Liver (tissue), 9 donors: ENCODE data around the gene CACNA1S. TPM values are rescaled to one million over a fixed set of nuclear protein-coding genes. Genes with fewer than 3 reads are reported as not detected.

Source experiments
- DNase-seq: peaks from one replicate; pipeline ENCODE4 v3.0.0-alpha.2; 2017; ENCODE audit warnings: low spot score
- H3K27ac ChIP-seq, 2 donors: one replicate each; pipeline ENCODE4 v1.7.0; 2013; ENCODE audit warnings: inconsistent platforms in 2 of 2, low read length in 2 of 2, control low read depth in 1 of 2, low read depth in 1 of 2, mild to moderate bottlenecking in 1 of 2
- H3K27me3 ChIP-seq, 4 donors: one replicate each; pipeline versions ENCODE4 v1.6.1 to v1.7.0; 2013; ENCODE audit warnings: low read length in 3 of 4, inconsistent platforms in 1 of 4, mild to moderate bottlenecking in 1 of 4, moderate library complexity in 1 of 4; ENCODE audit not compliant: control insufficient read depth in 4 of 4, insufficient read depth in 4 of 4
- H3K36me3 ChIP-seq, 4 donors: one replicate each; pipeline versions ENCODE4 v1.6.1 to v1.7.0; 2013; ENCODE audit warnings: low read length in 3 of 4, mild to moderate bottlenecking in 3 of 4, low read depth in 1 of 4, moderate library complexity in 1 of 4; ENCODE audit not compliant: control insufficient read depth in 4 of 4, insufficient read depth in 3 of 4
- H3K4me1 ChIP-seq, 4 donors: one replicate each; pipeline versions ENCODE4 v1.6.1 to v1.7.0; 2013; ENCODE audit warnings: low read length in 3 of 4, mild to moderate bottlenecking in 3 of 4, moderate library complexity in 1 of 4; ENCODE audit not compliant: control insufficient read depth in 4 of 4, insufficient read depth in 4 of 4
- H3K4me3 ChIP-seq, 3 donors: one replicate each; pipeline versions ENCODE4 v1.6.1 to v1.7.0; 2013; ENCODE audit warnings: low read length in 3 of 3, control low read depth in 1 of 3, low read depth in 1 of 3, mild to moderate bottlenecking in 1 of 3
- H3K9ac ChIP-seq, 2 donors: one replicate each; pipeline ENCODE4 v1.7.0; 2013; ENCODE audit warnings: low read length in 2 of 2, mild to moderate bottlenecking in 2 of 2, moderate library complexity in 2 of 2, control low read depth in 1 of 2, low read depth in 1 of 2
- H3K9me3 ChIP-seq, 4 donors: one replicate each; pipeline versions ENCODE4 v1.6.1 to v1.7.0; 2013; ENCODE audit warnings: low read length in 3 of 4; ENCODE audit not compliant: control insufficient read depth in 4 of 4
- ATF3 ChIP-seq: IDR thresholded peaks from 2 replicates; pipeline ENCODE4 v1.6.1; 2016; ENCODE audit warnings: antibody characterized with exemption
- EGR1 ChIP-seq, 2 donors: IDR thresholded peaks; 2 replicates each; pipeline ENCODE4 v1.6.1; 2016 to 2018; ENCODE audit warnings: antibody characterized with exemption in 2 of 2, low read depth in 2 of 2
- FOXA1 ChIP-seq: IDR thresholded peaks from 2 replicates; pipeline ENCODE4 v1.6.1; 2016; ENCODE audit warnings: antibody characterized with exemption
- FOXA2 ChIP-seq: IDR thresholded peaks from 2 replicates; pipeline ENCODE4 v1.6.1; 2016; ENCODE audit warnings: antibody characterized with exemption
- GABPA ChIP-seq, 2 donors: IDR thresholded peaks in 1 of 2; conservative IDR thresholded peaks in 1 of 2; 2 replicates each; pipeline ENCODE4 v1.6.1; 2016; ENCODE audit warnings: antibody characterized with exemption in 2 of 2, mild to moderate bottlenecking in 1 of 2, moderate library complexity in 1 of 2
- HNF4A ChIP-seq, 2 donors: conservative IDR thresholded peaks; 2 replicates each; pipeline ENCODE4 v1.6.1; 2016; ENCODE audit warnings: antibody characterized with exemption in 2 of 2, mild to moderate bottlenecking in 2 of 2
- HNF4G ChIP-seq: IDR thresholded peaks from 2 replicates; pipeline ENCODE4 v1.6.1; 2016; ENCODE audit warnings: antibody characterized with exemption
- JUND ChIP-seq, 2 donors: IDR thresholded peaks; 2 replicates each; pipeline ENCODE4 v1.6.1; 2016; ENCODE audit warnings: antibody characterized with exemption in 2 of 2
- MAX ChIP-seq: IDR thresholded peaks from 2 replicates; pipeline ENCODE4 v1.6.1; 2016; ENCODE audit warnings: antibody characterized with exemption
- NR2F2 ChIP-seq: IDR thresholded peaks from 2 replicates; pipeline ENCODE4 v1.6.1; 2016; ENCODE audit warnings: antibody characterized with exemption
- RAD21 ChIP-seq, 2 donors: IDR thresholded peaks; 2 replicates each; pipeline ENCODE4 v1.6.1; 2016; ENCODE audit warnings: antibody characterized with exemption in 2 of 2, mild to moderate bottlenecking in 2 of 2
- REST ChIP-seq: IDR thresholded peaks from 2 replicates; pipeline ENCODE4 v1.6.1; 2016; ENCODE audit warnings: antibody characterized with exemption, mild to moderate bottlenecking
- RXRA ChIP-seq, 2 donors: IDR thresholded peaks; 2 replicates each; pipeline ENCODE4 v1.6.1; 2017 to 2018; ENCODE audit warnings: antibody characterized with exemption in 2 of 2, mild to moderate bottlenecking in 1 of 2
- SP1 ChIP-seq: IDR thresholded peaks from 2 replicates; pipeline ENCODE4 v1.6.1; 2018; ENCODE audit warnings: antibody characterized with exemption, mild to moderate bottlenecking
- TAF1 ChIP-seq: conservative IDR thresholded peaks from 2 replicates; pipeline ENCODE4 v1.6.1; 2016; ENCODE audit warnings: antibody characterized with exemption, mild to moderate bottlenecking
- YY1 ChIP-seq: IDR thresholded peaks from 2 replicates; pipeline ENCODE4 v1.6.1; 2016; ENCODE audit warnings: antibody characterized with exemption, mild to moderate bottlenecking
- WGBS: extraction: QIAGEN DNeasy Blood & Tissue Kit; methylation state at CpG from one replicate; pipeline ENCODE4 v1.1.7; 2013; 5-methylcytosine and 5-hydroxymethylcytosine counted together
- polyA plus RNA-seq, 2 donors: library from polyadenylated mRNA; stranded (reverse) in 1 of 2; unstranded in 1 of 2; fragments of 200-250 nt in 1 of 2; fragments of >200 nt in 1 of 2; fragmentation: Nextera tagmentation in 1 of 2; extraction: Ambion mirVana in 1 of 2; gene quantifications; one replicate each; pipeline versions ENCODE4 v1.2.1 to v1.2.3, GENCODE V29; 2013 to 2015
- total RNA-seq, 2 donors: library from RNA; depleted of rRNA; stranded (reverse); fragments of >200 nt; gene quantifications; one replicate each; pipeline ENCODE4 v1.2.3, GENCODE V29; 2014
- TF ChIP-seq, protein P1 (sequence below): IDR thresholded peaks from 2 replicates; pipeline ENCODE4 v1.6.1; 2016; ENCODE audit warnings: antibody characterized with exemption
- TF ChIP-seq, protein P2 (sequence below): fragments of 150-350 bp; IDR thresholded peaks from 2 replicates; pipeline ENCODE4 v1.5.1; 2017; ENCODE audit warnings: improper control_type of control experiment, low read depth, low read length; ENCODE audit not compliant: missing input control
- donor health status: healthy.
- donor health status: healthy.
- donor health status: healthy.
- donor health status: healthy.
- donor health status: healthy.

CACNA1S gene
- total and polyA plus RNA-seq, 4 donors: under 0.01 to 0.33 TPM; not detected in 2

DNA sequence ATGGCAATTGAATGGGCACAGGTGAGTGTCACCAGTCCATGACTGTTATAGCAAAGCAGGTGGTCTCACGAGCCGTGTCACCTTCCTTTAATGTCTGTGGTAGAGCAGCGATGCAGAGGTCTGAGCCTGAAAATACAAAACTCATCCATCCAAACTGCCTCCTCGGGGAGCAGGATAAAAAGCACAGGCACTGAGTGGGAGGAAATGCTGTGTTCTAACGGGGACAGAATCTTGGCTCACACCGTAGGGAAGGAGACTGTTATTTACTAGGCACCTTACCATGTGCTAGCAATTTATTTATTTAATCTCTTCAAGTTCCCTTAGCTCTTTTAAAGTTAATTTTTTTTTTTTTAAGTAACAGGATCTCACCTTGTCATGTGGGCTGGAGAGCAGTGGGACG, 13.6 kb upstream of the CACNA1S start:
- Histone ChIP-seq H3K4me3 (no peak overlapping the region), H3K36me3 (no peaks in the 10 kb centered on the region), H3K27me3 (no peaks in the 10 kb centered on the region), H3K9me3 (no peaks in the 10 kb centered on the region), H3K4me1 (no peaks in the 10 kb centered on the region), H3K27ac (no peak overlapping the region), H3K9ac (no peak overlapping the region)
- DNase-seq: no peak
- no peak for TF ChIP-seq HNF4A (conservative IDR thresholded peaks at IDR 0.05)
- no peak for TF ChIP-seq ATF3
- TF ChIP-seq YY1: no peak
- TF ChIP-seq GABPA (IDR thresholded peaks at IDR 0.05 in 1 of 2, conservative IDR thresholded peaks at IDR 0.05 in 1 of 2): no peak
- TF ChIP-seq REST: no peak
- no peak for TF ChIP-seq RXRA (IDR thresholded peaks at IDR 0.05)
- TF ChIP-seq, protein P1, sequence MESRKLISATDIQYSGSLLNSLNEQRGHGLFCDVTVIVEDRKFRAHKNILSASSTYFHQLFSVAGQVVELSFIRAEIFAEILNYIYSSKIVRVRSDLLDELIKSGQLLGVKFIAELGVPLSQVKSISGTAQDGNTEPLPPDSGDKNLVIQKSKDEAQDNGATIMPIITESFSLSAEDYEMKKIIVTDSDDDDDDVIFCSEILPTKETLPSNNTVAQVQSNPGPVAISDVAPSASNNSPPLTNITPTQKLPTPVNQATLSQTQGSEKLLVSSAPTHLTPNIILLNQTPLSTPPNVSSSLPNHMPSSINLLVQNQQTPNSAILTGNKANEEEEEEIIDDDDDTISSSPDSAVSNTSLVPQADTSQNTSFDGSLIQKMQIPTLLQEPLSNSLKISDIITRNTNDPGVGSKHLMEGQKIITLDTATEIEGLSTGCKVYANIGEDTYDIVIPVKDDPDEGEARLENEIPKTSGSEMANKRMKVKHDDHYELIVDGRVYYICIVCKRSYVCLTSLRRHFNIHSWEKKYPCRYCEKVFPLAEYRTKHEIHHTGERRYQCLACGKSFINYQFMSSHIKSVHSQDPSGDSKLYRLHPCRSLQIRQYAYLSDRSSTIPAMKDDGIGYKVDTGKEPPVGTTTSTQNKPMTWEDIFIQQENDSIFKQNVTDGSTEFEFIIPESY: no peak
- TF ChIP-seq FOXA1: no peak
- no peak for TF ChIP-seq TAF1
- TF ChIP-seq JUND (IDR thresholded peaks at IDR 0.05): no peak
- TF ChIP-seq, protein P2, sequence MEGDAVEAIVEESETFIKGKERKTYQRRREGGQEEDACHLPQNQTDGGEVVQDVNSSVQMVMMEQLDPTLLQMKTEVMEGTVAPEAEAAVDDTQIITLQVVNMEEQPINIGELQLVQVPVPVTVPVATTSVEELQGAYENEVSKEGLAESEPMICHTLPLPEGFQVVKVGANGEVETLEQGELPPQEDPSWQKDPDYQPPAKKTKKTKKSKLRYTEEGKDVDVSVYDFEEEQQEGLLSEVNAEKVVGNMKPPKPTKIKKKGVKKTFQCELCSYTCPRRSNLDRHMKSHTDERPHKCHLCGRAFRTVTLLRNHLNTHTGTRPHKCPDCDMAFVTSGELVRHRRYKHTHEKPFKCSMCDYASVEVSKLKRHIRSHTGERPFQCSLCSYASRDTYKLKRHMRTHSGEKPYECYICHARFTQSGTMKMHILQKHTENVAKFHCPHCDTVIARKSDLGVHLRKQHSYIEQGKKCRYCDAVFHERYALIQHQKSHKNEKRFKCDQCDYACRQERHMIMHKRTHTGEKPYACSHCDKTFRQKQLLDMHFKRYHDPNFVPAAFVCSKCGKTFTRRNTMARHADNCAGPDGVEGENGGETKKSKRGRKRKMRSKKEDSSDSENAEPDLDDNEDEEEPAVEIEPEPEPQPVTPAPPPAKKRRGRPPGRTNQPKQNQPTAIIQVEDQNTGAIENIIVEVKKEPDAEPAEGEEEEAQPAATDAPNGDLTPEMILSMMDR: no peak
- TF ChIP-seq SP1: no peak
- TF ChIP-seq HNF4G: no peak
- TF ChIP-seq NR2F2: no peak
- TF ChIP-seq MAX: no peak
- no peak for TF ChIP-seq EGR1 (IDR thresholded peaks at IDR 0.05; ENCODE audit: low read depth in 2 of 2)
- TF ChIP-seq RAD21 (IDR thresholded peaks at IDR 0.05): no peak
- no peak for TF ChIP-seq FOXA2
- WGBS: 82% methylated on average over 7 of the region's 7 CpGs
